Panc1 (cell line): Measurements from ENCODE around the gene SCYL1. TPM values are rescaled to one million over a fixed set of nuclear protein-coding genes. Genes with fewer than 3 reads are reported as not detected.

Experiments used
- ATAC-seq: fragments of 200-7000 bp; cut with Tn5 transposase; 2 replicates; pipeline ENCODE4 v1.9.1; 2020; ENCODE audit warnings: mild to moderate bottlenecking, moderate library complexity
- BruUV-seq: library from RNA; stranded (reverse); fragments of 400-500 nt; replicated peaks from 2 replicates; lab custom pipeline; 2021; lab: Mats Ljungman, UMichigan
- CTCF ChIA-PET: fragments of 300-600 bp; sonication (Branson Sonifier 250); formaldehyde crosslinking; loops from one replicate; lab custom pipeline; 2022; ENCODE audit warnings: antibody characterized with exemption; lab: Charles Lee
- POLR2A ChIA-PET: fragments of 300-600 bp; sonication (Branson Sonifier 250); formaldehyde crosslinking; loops from one replicate; lab custom pipeline; 2022; ENCODE audit warnings: antibody characterized with exemption; lab: Charles Lee
- DNase-seq: peaks from one replicate; pipeline ENCODE4 v3.0.0-alpha.2; 2010; ENCODE audit warnings: low read depth, low spot score
- H3K27ac ChIP-seq: 2 replicates; pipeline ENCODE4 v1.5.1; 2011; ENCODE audit warnings: mild to moderate bottlenecking, low read length, inconsistent platforms
- H3K27me3 ChIP-seq: fragments of 200-500 bp; sonication (Bioruptor generic); 2 replicates; pipeline ENCODE4 v1.6.0; 2014; ENCODE audit warnings: low read length, inconsistent platforms; ENCODE audit not compliant: control insufficient read depth, insufficient read depth
- H3K36me3 ChIP-seq: fragments of 200-500 bp; sonication (Bioruptor generic); 2 replicates; pipeline ENCODE4 v1.5.1; 2014; ENCODE audit warnings: inconsistent platforms, mild to moderate bottlenecking, low read length, moderate library complexity; ENCODE audit not compliant: control insufficient read depth, insufficient read depth
- H3K4me1 ChIP-seq: 2 replicates; pipeline ENCODE4 v1.5.1; 2011; ENCODE audit warnings: inconsistent platforms, mild to moderate bottlenecking, low read length, moderate library complexity; ENCODE audit not compliant: control insufficient read depth, insufficient read depth
- H3K4me3 ChIP-seq, 2 experiments: 2 replicates each; pipeline ENCODE4 v1.5.1; 2011 to 2012; ENCODE audit warnings: low read depth in 2 of 2, low read length in 2 of 2, mild to moderate bottlenecking in 2 of 2, inconsistent platforms in 1 of 2, moderate library complexity in 1 of 2
- H3K9me3 ChIP-seq: fragments of 200-500 bp; sonication (Bioruptor generic); 2 replicates; pipeline ENCODE4 v1.5.1; 2014; ENCODE audit warnings: low read depth, mild to moderate bottlenecking, inconsistent platforms, low read length, moderate library complexity; ENCODE audit not compliant: control insufficient read depth, insufficient read depth
- POLR2AphosphoS5 ChIP-seq: IDR thresholded peaks from 2 replicates; pipeline ENCODE4 v1.6.1; 2012; ENCODE audit warnings: mild to moderate bottlenecking, low read depth, low read length, moderate library complexity
- SIN3A ChIP-seq: IDR thresholded peaks from 2 replicates; pipeline ENCODE4 v1.6.1; 2012; ENCODE audit warnings: low read depth, mild to moderate bottlenecking, low read length, moderate library complexity, borderline replicate concordance; ENCODE audit not compliant: insufficient read depth
- TCF7L2 ChIP-seq: IDR thresholded peaks from 2 replicates; pipeline ENCODE4 v1.6.1; 2011; ENCODE audit warnings: mild to moderate bottlenecking, low read depth, low read length, inconsistent platforms
- in situ Hi-C: cut with HindIII; loops from 2 replicates; pipeline ENCODE4 v1.10.0; 2016; ENCODE audit warnings: low sequenced_read_pairs, low pct_unique_long_range_greater_than_20kb
- intact Hi-C: fragments of 100-400 bp; cut with micrococcal nuclease; formaldehyde crosslinking; loops from one replicate; pipeline ENCODE4 v1.10.0; 2022; ENCODE audit not compliant: unreplicated experiment
- total RNA-seq: library from RNA; stranded (reverse); gene quantifications from one replicate; pipeline ENCODE4 v1.2.1, GENCODE V29; 2021; ENCODE audit not compliant: unreplicated experiment
- TF ChIP-seq, protein P1 (sequence below), 2 experiments: IDR thresholded peaks; 2 replicates each; pipeline ENCODE4 v1.6.1; 2011 to 2012; ENCODE audit warnings: low read depth in 2 of 2, control low read depth in 1 of 2, low read length in 1 of 2, mild to moderate bottlenecking in 1 of 2, moderate library complexity in 1 of 2; ENCODE audit not compliant: insufficient read depth in 1 of 2
- TF ChIP-seq, protein P2 (sequence below): fragments of 450-650 bp; IDR thresholded peaks from 2 replicates; pipeline ENCODE4 v1.5.1; 2017; ENCODE audit warnings: mild to moderate bottlenecking

SCYL1 gene
- total RNA-seq, 1 experiment from 2014 or later = 117 TPM

DNA sequence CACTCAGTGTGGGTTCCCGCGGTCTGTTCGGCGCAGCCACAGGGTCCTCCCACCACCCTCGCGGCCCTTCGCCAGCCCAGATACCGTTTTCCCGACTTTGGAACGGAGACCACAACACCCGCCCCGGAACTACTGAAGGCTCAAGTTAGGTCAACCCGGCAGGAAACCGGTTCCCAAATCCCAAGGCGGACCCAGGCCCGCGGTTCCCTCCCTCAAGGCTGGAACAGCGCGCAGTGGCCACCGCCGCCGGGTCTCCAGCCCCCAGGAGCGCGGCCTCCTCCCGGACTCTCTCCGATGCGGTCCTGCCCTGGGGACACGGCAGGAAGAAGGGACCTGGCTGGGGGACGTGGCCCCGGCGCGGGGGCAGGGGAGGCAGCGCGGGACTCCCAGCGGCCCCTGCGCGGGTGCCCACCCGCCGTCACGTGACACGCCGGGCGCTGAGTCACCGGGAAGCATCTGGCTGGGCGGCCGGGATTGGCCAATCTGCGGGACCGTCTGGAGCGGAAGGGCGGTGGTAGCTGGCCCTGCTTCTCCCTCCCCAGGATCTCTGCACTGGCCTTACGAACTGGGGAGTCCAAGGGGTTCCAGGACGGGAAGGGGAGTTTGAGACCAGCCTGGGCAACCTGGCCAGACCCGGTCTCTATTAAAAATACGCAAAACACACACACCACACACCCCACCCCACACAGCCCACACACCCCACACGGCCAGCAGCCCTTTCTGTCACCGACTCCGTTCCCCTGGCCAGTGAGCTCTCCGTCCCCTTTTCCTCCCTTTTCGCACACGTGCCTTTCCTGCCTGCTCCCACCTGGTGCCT, 47.5 kb upstream of the SCYL1 start:
- TF ChIP-seq TCF7L2 (peak; percentile 39; the same call in 1 of the 2 replicates), POLR2AphosphoS5 (peak; percentile 81), SIN3A (peak; percentile 71; the same call in 1 of the 2 replicates)
- TF ChIP-seq, protein P1, sequence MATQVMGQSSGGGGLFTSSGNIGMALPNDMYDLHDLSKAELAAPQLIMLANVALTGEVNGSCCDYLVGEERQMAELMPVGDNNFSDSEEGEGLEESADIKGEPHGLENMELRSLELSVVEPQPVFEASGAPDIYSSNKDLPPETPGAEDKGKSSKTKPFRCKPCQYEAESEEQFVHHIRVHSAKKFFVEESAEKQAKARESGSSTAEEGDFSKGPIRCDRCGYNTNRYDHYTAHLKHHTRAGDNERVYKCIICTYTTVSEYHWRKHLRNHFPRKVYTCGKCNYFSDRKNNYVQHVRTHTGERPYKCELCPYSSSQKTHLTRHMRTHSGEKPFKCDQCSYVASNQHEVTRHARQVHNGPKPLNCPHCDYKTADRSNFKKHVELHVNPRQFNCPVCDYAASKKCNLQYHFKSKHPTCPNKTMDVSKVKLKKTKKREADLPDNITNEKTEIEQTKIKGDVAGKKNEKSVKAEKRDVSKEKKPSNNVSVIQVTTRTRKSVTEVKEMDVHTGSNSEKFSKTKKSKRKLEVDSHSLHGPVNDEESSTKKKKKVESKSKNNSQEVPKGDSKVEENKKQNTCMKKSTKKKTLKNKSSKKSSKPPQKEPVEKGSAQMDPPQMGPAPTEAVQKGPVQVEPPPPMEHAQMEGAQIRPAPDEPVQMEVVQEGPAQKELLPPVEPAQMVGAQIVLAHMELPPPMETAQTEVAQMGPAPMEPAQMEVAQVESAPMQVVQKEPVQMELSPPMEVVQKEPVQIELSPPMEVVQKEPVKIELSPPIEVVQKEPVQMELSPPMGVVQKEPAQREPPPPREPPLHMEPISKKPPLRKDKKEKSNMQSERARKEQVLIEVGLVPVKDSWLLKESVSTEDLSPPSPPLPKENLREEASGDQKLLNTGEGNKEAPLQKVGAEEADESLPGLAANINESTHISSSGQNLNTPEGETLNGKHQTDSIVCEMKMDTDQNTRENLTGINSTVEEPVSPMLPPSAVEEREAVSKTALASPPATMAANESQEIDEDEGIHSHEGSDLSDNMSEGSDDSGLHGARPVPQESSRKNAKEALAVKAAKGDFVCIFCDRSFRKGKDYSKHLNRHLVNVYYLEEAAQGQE (IDR thresholded peaks at IDR 0.05; ENCODE audit: insufficient read depth in 1 of 2, low read depth in 2 of 2, low read length in 1 of 2) = peak in 1 of 2 experiments; percentile 30; a peak in 1 of 4 replicates
- TF ChIP-seq, protein P2, sequence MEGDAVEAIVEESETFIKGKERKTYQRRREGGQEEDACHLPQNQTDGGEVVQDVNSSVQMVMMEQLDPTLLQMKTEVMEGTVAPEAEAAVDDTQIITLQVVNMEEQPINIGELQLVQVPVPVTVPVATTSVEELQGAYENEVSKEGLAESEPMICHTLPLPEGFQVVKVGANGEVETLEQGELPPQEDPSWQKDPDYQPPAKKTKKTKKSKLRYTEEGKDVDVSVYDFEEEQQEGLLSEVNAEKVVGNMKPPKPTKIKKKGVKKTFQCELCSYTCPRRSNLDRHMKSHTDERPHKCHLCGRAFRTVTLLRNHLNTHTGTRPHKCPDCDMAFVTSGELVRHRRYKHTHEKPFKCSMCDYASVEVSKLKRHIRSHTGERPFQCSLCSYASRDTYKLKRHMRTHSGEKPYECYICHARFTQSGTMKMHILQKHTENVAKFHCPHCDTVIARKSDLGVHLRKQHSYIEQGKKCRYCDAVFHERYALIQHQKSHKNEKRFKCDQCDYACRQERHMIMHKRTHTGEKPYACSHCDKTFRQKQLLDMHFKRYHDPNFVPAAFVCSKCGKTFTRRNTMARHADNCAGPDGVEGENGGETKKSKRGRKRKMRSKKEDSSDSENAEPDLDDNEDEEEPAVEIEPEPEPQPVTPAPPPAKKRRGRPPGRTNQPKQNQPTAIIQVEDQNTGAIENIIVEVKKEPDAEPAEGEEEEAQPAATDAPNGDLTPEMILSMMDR = no peak
- DNase-seq (no peak), ATAC-seq (peak; percentile 80)
- ChIA-PET POLR2A (interaction anchor here (0.6 to 14.1 kb wide), 5 partner anchors 12 to 86 kb away, joined by 3 to 818 read pairs (median 4); partner anchors contain the start of gene MALAT1), CTCF (interaction anchor here (1.1 kb wide), 1 partner anchor 43 kb away, joined by 3 read pairs; no protein-coding TSS in a partner anchor)
- BruUV-seq = no TSS peak
- Histone ChIP-seq H3K36me3 (no peaks in the 10 kb centered on the region), H3K27me3 (no peaks in the 10 kb centered on the region), H3K4me3 (peak overlapping the region; percentile 60 to 68), H3K27ac (peak overlapping the region; percentile 100), H3K9me3 (no peaks in the 10 kb centered on the region), H3K4me1 (peaks cover 75% of the 10 kb centered on the region)
- in situ Hi-C loops = no loop called here
- intact Hi-C loops = no loop called here

GRCh38 chr11:65478388-65479183, 46.3 kb upstream of the SCYL1 start:
- H3K4me1 ChIP-seq = peaks cover 74% of the 10 kb centered on the region
- H3K9me3 ChIP-seq = no peaks in the 10 kb centered on the region
- no TSS peak for BruUV-seq
- no peak for DNase-seq
- ChIA-PET POLR2A (interaction anchor here (0.9 to 14.1 kb wide), 6 partner anchors 11 to 61 kb away, joined by 3 to 818 read pairs (median 6); partner anchors contain the start of genes MALAT1 and NEAT1), CTCF (interaction anchor here (1.1 to 1.9 kb wide), 5 partner anchors 11 to 27 kb away, joined by 3 to 9 read pairs (median 5); no protein-coding TSS in a partner anchor)
- ATAC-seq = peak; percentile 11
- intact Hi-C loops = no loop called here
- in situ Hi-C loops = no loop called here
- peak overlapping the region; percentile 100 for H3K27ac ChIP-seq
- H3K36me3 ChIP-seq = no peaks in the 10 kb centered on the region
- TF ChIP-seq POLR2AphosphoS5 = peak; percentile 39; the same call in 1 of the 2 replicates
- no peak for TF ChIP-seq SIN3A
- TF ChIP-seq TCF7L2 = no peak
- no peaks in the 10 kb centered on the region for H3K27me3 ChIP-seq
- peak overlapping the region in 1 of 2 experiments; percentile 37; a peak in 2 of 4 replicates for H3K4me3 ChIP-seq
